Measurements from ENCODE around the gene SNX14.

The SNX14 gene

DNA sequence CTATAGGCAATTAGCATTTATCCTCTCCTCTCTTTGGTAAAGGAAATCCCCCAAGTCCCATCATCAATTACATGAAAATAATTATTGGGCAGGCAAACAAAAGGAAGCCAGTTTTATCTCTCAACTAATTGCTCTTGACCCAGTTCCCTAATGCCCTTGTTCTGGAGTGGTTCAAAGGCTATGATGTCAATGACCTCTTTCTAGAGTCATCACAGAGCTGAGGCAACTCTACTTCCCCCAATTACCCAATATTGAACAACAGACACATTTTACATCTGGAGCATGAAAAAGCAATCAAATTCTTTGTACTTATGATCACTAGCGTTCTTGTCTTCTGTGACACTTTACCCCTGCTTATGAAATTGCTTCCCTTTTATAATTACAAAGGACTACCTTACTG, 100.3 kb downstream of the SNX14 start:
- Histone ChIP-seq H3K36me3 (replicated peaks) (peaks cover 29% of the 10 kb centered on the region), H3K27me3 (replicated peaks) (no peaks in the 10 kb centered on the region)

DNA sequence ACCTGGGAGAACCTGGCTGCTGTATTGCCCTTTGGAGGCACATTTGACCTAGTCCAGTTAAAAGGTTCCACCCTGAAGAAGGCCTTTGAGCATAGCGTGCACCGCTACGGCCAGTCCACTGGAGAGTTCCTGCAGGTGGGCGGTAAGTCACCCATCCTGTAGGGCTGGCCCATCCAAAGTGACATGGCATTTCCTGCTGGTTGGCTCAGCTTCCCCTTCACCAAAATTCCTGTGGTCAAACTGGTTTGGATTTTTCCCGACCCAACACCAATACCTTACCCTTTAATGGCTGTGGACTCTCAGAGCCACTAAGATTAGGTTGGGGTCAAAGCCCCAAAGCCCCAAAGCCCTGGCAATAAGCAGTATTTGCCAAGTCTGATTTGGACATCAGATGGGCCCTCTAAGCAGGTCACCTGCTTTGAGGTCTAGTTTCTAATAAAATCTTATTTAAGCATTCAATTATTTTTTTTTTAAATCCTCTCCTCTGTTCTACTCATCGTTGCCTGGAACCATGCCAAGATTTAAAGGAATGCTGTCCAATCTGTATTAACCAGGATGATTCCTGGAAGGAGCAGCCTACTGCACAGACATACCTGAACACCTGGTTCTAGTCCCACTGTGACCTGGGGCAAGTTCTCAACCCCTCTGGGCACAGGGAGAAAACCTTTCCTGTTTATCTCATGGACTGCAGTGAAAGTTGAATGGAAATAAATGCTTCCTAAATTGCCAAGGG, 103.0 kb downstream of the SNX14 start:
- TF ChIP-seq, protein P1, sequence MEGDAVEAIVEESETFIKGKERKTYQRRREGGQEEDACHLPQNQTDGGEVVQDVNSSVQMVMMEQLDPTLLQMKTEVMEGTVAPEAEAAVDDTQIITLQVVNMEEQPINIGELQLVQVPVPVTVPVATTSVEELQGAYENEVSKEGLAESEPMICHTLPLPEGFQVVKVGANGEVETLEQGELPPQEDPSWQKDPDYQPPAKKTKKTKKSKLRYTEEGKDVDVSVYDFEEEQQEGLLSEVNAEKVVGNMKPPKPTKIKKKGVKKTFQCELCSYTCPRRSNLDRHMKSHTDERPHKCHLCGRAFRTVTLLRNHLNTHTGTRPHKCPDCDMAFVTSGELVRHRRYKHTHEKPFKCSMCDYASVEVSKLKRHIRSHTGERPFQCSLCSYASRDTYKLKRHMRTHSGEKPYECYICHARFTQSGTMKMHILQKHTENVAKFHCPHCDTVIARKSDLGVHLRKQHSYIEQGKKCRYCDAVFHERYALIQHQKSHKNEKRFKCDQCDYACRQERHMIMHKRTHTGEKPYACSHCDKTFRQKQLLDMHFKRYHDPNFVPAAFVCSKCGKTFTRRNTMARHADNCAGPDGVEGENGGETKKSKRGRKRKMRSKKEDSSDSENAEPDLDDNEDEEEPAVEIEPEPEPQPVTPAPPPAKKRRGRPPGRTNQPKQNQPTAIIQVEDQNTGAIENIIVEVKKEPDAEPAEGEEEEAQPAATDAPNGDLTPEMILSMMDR (IDR thresholded peaks at IDR 0.05; ENCODE audit: low read depth, low read length, missing control alignments) = no peak
- H3K27me3 ChIP-seq (replicated peaks) = no peaks in the 10 kb centered on the region
- in situ Hi-C loops (cut with HindIII; ENCODE audit: low pct_ligation_motif_present, low sequenced_read_pairs) = no loop called here
- DNase-seq = no peak
- H3K4me3 ChIP-seq (ENCODE audit: low read depth, low read length) = no peak overlapping the region
- peaks cover 43% of the 10 kb centered on the region for H3K36me3 ChIP-seq (replicated peaks)
- H3K27ac ChIP-seq = no peak overlapping the region

More for the DNA sequence above, 100.3 kb downstream of the SNX14 start:
- Histone ChIP-seq H3K27ac (no peak overlapping the region), H3K4me3 (ENCODE audit: low read depth, low read length) (no peak overlapping the region)
- in situ Hi-C loops (cut with HindIII; ENCODE audit: low pct_ligation_motif_present, low sequenced_read_pairs) = no loop called here
- TF ChIP-seq, protein P1 (IDR thresholded peaks at IDR 0.05; ENCODE audit: low read depth, low read length, missing control alignments) = no peak
- DNase-seq = no peak

DNA sequence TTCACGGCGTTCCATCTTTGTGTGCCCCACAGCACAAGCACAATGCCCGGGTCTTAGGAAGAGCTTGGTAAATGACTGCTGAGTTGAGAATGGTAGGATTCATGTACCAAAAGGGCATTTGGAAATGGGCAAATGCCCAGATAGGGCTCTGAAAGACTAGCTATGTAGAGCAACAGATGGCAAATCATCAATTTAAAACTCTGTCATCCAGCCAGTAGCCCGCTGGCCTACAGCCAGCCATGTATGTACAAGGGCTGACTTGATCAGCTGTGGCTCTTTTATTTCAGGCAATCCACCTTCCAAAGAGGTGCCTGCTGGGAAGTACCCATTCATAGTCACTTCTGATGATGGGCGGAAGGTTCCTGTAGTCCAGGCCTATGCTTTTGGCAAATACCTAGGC, 108.7 kb downstream of the SNX14 start:
- TF ChIP-seq, protein P1 (IDR thresholded peaks at IDR 0.05; ENCODE audit: low read depth, low read length, missing control alignments) = no peak
- in situ Hi-C loops (cut with HindIII; ENCODE audit: low pct_ligation_motif_present, low sequenced_read_pairs) = no loop called here
- Histone ChIP-seq H3K27me3 (replicated peaks) (no peaks in the 10 kb centered on the region), H3K36me3 (replicated peaks) (peaks cover 45% of the 10 kb centered on the region), H3K27ac (no peak overlapping the region), H3K4me3 (ENCODE audit: low read depth, low read length) (no peak overlapping the region)
- DNase-seq = no peak

DNA sequence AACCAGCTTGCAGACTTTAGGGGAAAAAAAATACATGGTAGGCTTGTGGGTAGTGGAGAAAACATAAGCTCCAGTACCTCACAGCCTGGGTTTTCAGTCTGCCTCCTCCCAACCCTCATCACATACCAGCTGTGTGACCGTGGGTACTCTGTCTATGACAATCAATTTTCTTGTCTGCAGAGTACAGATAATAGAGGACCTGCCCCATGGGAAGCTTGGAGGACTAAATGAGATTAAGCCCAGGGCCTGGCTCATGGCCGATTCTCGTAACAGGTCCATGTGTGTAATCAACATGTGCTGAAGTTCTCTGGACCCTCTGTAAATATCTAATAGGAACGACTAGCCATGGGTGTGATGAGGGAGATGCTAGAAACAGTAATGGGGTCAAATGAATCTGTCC, 109.8 kb downstream of the SNX14 start:
- TF ChIP-seq, protein P1 (IDR thresholded peaks at IDR 0.05; ENCODE audit: low read depth, low read length, missing control alignments) = no peak
- Histone ChIP-seq H3K36me3 (replicated peaks) (peaks cover 45% of the 10 kb centered on the region), H3K4me3 (ENCODE audit: low read depth, low read length) (no peak overlapping the region), H3K27me3 (replicated peaks) (no peaks in the 10 kb centered on the region), H3K27ac (no peak overlapping the region)
- in situ Hi-C loops (cut with HindIII; ENCODE audit: low pct_ligation_motif_present, low sequenced_read_pairs) = no loop called here
- no peak for DNase-seq

DNA sequence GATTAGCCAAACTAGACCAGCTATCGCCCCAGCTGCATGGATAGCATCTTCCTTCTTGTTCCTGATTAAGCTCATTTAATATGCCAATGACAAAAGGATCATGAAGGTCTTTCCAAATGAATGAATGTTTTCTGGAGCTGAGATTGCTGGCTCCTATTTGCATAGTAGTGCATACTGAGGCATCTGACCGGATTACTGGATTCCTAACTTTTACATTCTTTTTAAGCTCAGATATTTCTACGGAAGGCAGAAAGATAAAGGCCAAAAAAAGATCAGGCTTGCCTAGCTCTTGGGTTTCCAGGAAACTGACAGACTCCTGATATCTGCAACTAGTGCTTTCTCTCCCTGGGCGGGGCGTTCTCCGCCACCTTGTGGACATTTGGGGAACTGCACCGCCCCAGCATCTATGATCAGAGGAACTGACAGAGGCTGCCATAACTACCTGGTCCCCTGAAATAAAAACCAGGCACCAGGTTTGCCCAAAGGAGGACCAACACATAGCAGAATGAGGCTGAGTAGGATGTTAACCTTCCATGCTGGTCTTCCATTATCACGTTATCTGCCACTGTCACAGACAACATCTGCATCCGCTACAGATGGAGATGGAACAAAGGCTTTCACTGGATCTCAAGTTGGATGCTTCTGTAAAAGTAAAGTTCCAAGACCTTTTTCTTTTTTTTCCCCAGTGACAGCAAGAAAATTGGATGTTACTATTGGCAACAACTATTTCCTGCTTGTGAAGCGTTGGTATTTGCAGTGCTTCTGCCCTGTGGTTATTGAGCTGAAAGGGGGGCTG, 110.6 kb downstream of the SNX14 start:
- Histone ChIP-seq H3K4me3 (ENCODE audit: low read depth, low read length) (no peak overlapping the region), H3K36me3 (replicated peaks) (peaks cover 46% of the 10 kb centered on the region), H3K27ac (peak overlapping the region; percentile 0), H3K27me3 (replicated peaks) (no peaks in the 10 kb centered on the region)
- in situ Hi-C loops (cut with HindIII; ENCODE audit: low pct_ligation_motif_present, low sequenced_read_pairs) = no loop called here
- TF ChIP-seq, protein P1 (IDR thresholded peaks at IDR 0.05; ENCODE audit: low read depth, low read length, missing control alignments) = peak; percentile 100
- peak; percentile 78 for DNase-seq
